Subcutaneous adipose tissue (tissue), 4 donors: ENCODE results near the gene PLAGL2. TPM values are rescaled to one million over a fixed set of nuclear protein-coding genes. Genes with fewer than 3 reads are reported as not detected.

Source experiments
- CTCF ChIP-seq: fragments of 450-650 bp; IDR thresholded peaks from one replicate; pipeline ENCODE4 v1.5.1; 2016; ENCODE audit warnings: low read depth, mild to moderate bottlenecking, control low read depth, antibody characterized with exemption, moderate library complexity
- total RNA-seq, 4 donors: library from RNA; depleted of rRNA; stranded (reverse); fragments of >200 nt; gene quantifications; one replicate each; pipeline ENCODE4 v1.1.0, GENCODE V29; 2016

PLAGL2 gene
- total RNA-seq, 4 donors from 2014 or later: 2.4 to 4.1 (median 3.2) TPM

GRCh38 chr20:32216179-32217142 lies 8.9 kb upstream of the PLAGL2 start:
- TF ChIP-seq CTCF: no peak

- TF ChIP-seq CTCF: no peak
These were observed 8.2 kb upstream of the PLAGL2 start for GRCh38 chr20:32215729-32216128.

- TF ChIP-seq CTCF: no peak
These were observed 7.6 kb upstream of the PLAGL2 start for GRCh38 chr20:32215147-32215546.

GRCh38 chr20:32213870-32214269 lies 6.3 kb upstream of the PLAGL2 start:
- TF ChIP-seq CTCF: no peak

- no peak for TF ChIP-seq CTCF
These were observed 2.5 kb upstream of the PLAGL2 start for GRCh38 chr20:32209850-32210605.

GRCh38 chr20:32208499-32209154 lies 1.1 kb upstream of the PLAGL2 start:
- no peak for TF ChIP-seq CTCF
